ENCODE measurements around the gene RPN2. TPM values are rescaled to one million over a fixed set of nuclear protein-coding genes. Genes with fewer than 3 reads are reported as not detected.

RPN2 gene
- polyA plus RNA-seq, 3 donors: 169 to 215 (median 199) TPM

DNA sequence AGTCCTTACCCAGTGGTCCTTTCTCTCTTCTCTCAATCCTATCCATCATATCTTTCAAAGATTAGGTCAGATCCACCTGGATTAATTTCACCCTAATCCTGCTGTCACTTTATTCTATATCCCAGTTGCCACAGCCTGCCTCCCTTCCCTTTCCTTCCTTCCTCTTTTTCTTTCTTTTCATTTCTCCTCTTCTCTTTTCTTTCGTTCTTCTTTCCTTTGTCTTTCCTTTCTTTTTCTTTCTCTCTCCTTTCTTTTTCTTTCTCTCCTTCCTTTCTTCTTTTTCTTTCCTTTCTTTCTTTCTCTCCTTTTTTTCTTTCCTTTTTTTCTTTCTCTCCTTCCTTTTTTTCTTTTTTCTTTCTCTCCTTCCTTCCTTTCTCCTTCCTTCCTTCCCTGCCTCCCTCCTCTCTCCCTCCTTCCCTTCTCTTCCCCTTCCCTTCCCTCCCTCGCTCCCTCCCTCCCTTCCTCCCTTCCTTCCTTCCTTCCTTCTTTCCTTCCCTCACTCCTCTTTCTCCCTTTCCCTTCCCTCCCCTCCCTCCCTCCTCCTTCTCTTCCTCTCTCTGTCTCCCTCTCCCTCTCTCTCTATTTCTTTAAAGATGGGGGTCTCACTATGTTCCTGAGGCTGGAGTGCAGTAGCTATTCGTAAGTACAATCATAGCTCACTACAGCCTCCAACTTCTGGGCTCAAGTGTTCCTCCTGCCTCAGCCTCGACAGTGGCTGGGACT, 15.1 kb upstream of the RPN2 start:
- H4K20me1 ChIP-seq (ENCODE audit: insufficient read depth, low read length): no peaks in the 10 kb centered on the region
- no peak for DNase-seq
- H3K9ac ChIP-seq (ENCODE audit: insufficient read depth, low read length, poor library complexity, severe bottlenecking): no peak overlapping the region
- TF ChIP-seq CTCF (IDR thresholded peaks at IDR 0.05): no peak
- intact Hi-C loops (cut with micrococcal nuclease): no loop called here
- no peaks in the 10 kb centered on the region for H3K27me3 ChIP-seq (ENCODE audit: control insufficient read depth in 2 of 2, insufficient read depth in 2 of 2, low read length in 2 of 2)
- no peak overlapping the region for H3K4me3 Mint-ChIP-seq
- H3K4me1 Mint-ChIP-seq: no peaks in the 10 kb centered on the region
- H3K9me3 ChIP-seq (replicated peaks in 1 of 2; ENCODE audit: control insufficient read depth in 1 of 2, insufficient read depth in 1 of 2, low read length in 2 of 2): no peaks in the 10 kb centered on the region
- peaks cover 0 to 7% (median 3%) of the 10 kb centered on the region in 3 donors for H3K27me3 Mint-ChIP-seq (ENCODE audit: low read depth in 3 of 3)
- H3K27ac Mint-ChIP-seq: peak overlapping the region in 1 of 7 donors; percentile 40
- H3K9me3 Mint-ChIP-seq: peaks cover 0 to 2% (median 0%) of the 10 kb centered on the region in 7 donors
- no peak overlapping the region for H3K4me3 ChIP-seq (replicated peaks in 1 of 3; ENCODE audit: low read depth in 2 of 3, low read length in 3 of 3)
- no peak overlapping the region for H2AFZ ChIP-seq (ENCODE audit: insufficient read depth, low read depth, low read length, poor library complexity, severe bottlenecking)
- WGBS (ENCODE audit: insufficient coverage): 51% methylated on average over 2 of the region's 4 CpGs
- no peaks in the 10 kb centered on the region for H3K79me2 ChIP-seq (ENCODE audit: insufficient read depth, low read length)
- H3K36me3 Mint-ChIP-seq: peaks cover 0 to 1% of the 10 kb centered on the region in 2 donors
- no peak overlapping the region for H3K4me2 ChIP-seq (replicated peaks; ENCODE audit: extremely low read depth, low read length, poor library complexity, severe bottlenecking)
- H3K27ac ChIP-seq (ENCODE audit: low read depth in 1 of 2, low read length in 2 of 2): no peak overlapping the region
- no peaks in the 10 kb centered on the region for H3K4me1 ChIP-seq (ENCODE audit: control insufficient read depth in 1 of 2, insufficient read depth in 2 of 2, low read length in 2 of 2)
- H3K36me3 ChIP-seq (replicated peaks in 1 of 2; ENCODE audit: control insufficient read depth in 1 of 2, insufficient read depth in 2 of 2, low read length in 2 of 2): no peaks in the 10 kb centered on the region

- H4K20me1 ChIP-seq (ENCODE audit: insufficient read depth, low read length): no peaks in the 10 kb centered on the region
- H3K27me3 Mint-ChIP-seq (ENCODE audit: low read depth in 3 of 3): peaks cover 0 to 5% (median 3%) of the 10 kb centered on the region in 3 donors
- DNase-seq: no peak
- H3K36me3 Mint-ChIP-seq: peaks cover 0 to 1% of the 10 kb centered on the region in 2 donors
- H3K4me2 ChIP-seq (replicated peaks; ENCODE audit: extremely low read depth, low read length, poor library complexity, severe bottlenecking): no peak overlapping the region
- WGBS (ENCODE audit: insufficient coverage): no CpG with 5 or more reads among the region's 1 CpG
- H3K4me1 ChIP-seq (ENCODE audit: control insufficient read depth in 1 of 2, insufficient read depth in 2 of 2, low read length in 2 of 2): no peaks in the 10 kb centered on the region
- no peak overlapping the region for H3K9ac ChIP-seq (ENCODE audit: insufficient read depth, low read length, poor library complexity, severe bottlenecking)
- H3K4me1 Mint-ChIP-seq: no peaks in the 10 kb centered on the region
- H3K4me3 Mint-ChIP-seq: no peak overlapping the region
- no peak for TF ChIP-seq CTCF (IDR thresholded peaks at IDR 0.05)
- H3K27me3 ChIP-seq (ENCODE audit: control insufficient read depth in 2 of 2, insufficient read depth in 2 of 2, low read length in 2 of 2): no peaks in the 10 kb centered on the region
- H3K36me3 ChIP-seq (replicated peaks in 1 of 2; ENCODE audit: control insufficient read depth in 1 of 2, insufficient read depth in 2 of 2, low read length in 2 of 2): no peaks in the 10 kb centered on the region
- H3K9me3 ChIP-seq (replicated peaks in 1 of 2; ENCODE audit: control insufficient read depth in 1 of 2, insufficient read depth in 1 of 2, low read length in 2 of 2): no peaks in the 10 kb centered on the region
- H3K9me3 Mint-ChIP-seq: peaks cover 0 to 2% (median 0%) of the 10 kb centered on the region in 7 donors
- H3K27ac ChIP-seq (ENCODE audit: low read depth in 1 of 2, low read length in 2 of 2): no peak overlapping the region
- no peak overlapping the region for H2AFZ ChIP-seq (ENCODE audit: insufficient read depth, low read depth, low read length, poor library complexity, severe bottlenecking)
- intact Hi-C loops (cut with micrococcal nuclease): no loop called here
- no peak overlapping the region for H3K27ac Mint-ChIP-seq
- H3K79me2 ChIP-seq (ENCODE audit: insufficient read depth, low read length): no peaks in the 10 kb centered on the region
- no peak overlapping the region for H3K4me3 ChIP-seq (replicated peaks in 1 of 3; ENCODE audit: low read depth in 2 of 3, low read length in 3 of 3)
These were observed 14.1 kb upstream of the RPN2 start for GRCh38 chr20:37165031-37165430.

Measured in CD14-positive monocyte (primary cell).